IPS-11a (cell line): ENCODE measurements around the gene SLC25A41.
"Not testable (repeated sequence)": the region's sequence is repeated elsewhere in the genome, so short reads cannot be mapped to it uniquely, and the experiment has no call there.

Experiments
- H3K4me3 ChIP-seq: one replicate; pipeline ENCODE4 v1.5.1; 2013; ENCODE audit warnings: low read depth, low read length, control low read depth

Gene SLC25A41

GRCh38 chr19:6412447-6413091, 21.0 kb downstream of the SLC25A41 start:
- no peak overlapping the region for H3K4me3 ChIP-seq

GRCh38 chr19:6412061-6412446, 21.5 kb downstream of the SLC25A41 start:
- H3K4me3 ChIP-seq: no peak overlapping the region

GRCh38 chr19:6409346-6409745, 24.2 kb downstream of the SLC25A41 start:
- no peak overlapping the region for H3K4me3 ChIP-seq

- no peak overlapping the region for H3K4me3 ChIP-seq
Observed at GRCh38 chr19:6406401-6406800, 27.2 kb downstream of the SLC25A41 start.

- H3K4me3 ChIP-seq: no peak overlapping the region
Observed at GRCh38 chr19:6402837-6403608, 30.5 kb downstream of the SLC25A41 start.

GRCh38 chr19:6402058-6402457, 31.5 kb downstream of the SLC25A41 start:
- no peak overlapping the region for H3K4me3 ChIP-seq

GRCh38 chr19:6400062-6400944, 33.3 kb downstream of the SLC25A41 start:
- not testable (repeated sequence) for H3K4me3 ChIP-seq

- no peak overlapping the region for H3K4me3 ChIP-seq
Observed at GRCh38 chr19:6396305-6396704, 37.3 kb downstream of the SLC25A41 start.

- no peak overlapping the region for H3K4me3 ChIP-seq
Observed at GRCh38 chr19:6394831-6395230, 38.7 kb downstream of the SLC25A41 start.

GRCh38 chr19:6393983-6394412, 39.6 kb downstream of the SLC25A41 start:
- peak overlapping the region; percentile 94 for H3K4me3 ChIP-seq

- peak within 1 kb of the TSS; percentile 94 for H3K4me3 ChIP-seq
Observed at GRCh38 chr19:6393074-6393982, 40.2 kb downstream of the SLC25A41 start, which contains the start of gene GTF2F1. TSS of gene GTF2F1 (minus strand) at chr19:6393164. CDS start at chr19:6392995, 169 bp downstream.

- peak overlapping the region; percentile 94 for H3K4me3 ChIP-seq
Observed at GRCh38 chr19:6392221-6393073, 41.1 kb downstream of the SLC25A41 start.

- H3K4me3 ChIP-seq: no peak overlapping the region
Observed at GRCh38 chr19:6387372-6387771, 46.2 kb downstream of the SLC25A41 start.

GRCh38 chr19:6384381-6384780, 49.2 kb downstream of the SLC25A41 start:
- no peak overlapping the region for H3K4me3 ChIP-seq

- no peak overlapping the region for H3K4me3 ChIP-seq
Observed at GRCh38 chr19:6383188-6383587, 50.4 kb downstream of the SLC25A41 start.

GRCh38 chr19:6381030-6381750, 52.4 kb downstream of the SLC25A41 start:
- no peak overlapping the region for H3K4me3 ChIP-seq

GRCh38 chr19:6379744-6380143, 53.8 kb downstream of the SLC25A41 start:
- H3K4me3 ChIP-seq: no peak overlapping the region

- H3K4me3 ChIP-seq: no peak overlapping the region
Observed at GRCh38 chr19:6378486-6378885, 55.1 kb downstream of the SLC25A41 start.

GRCh38 chr19:6378041-6378440, 55.5 kb downstream of the SLC25A41 start:
- H3K4me3 ChIP-seq: no peak overlapping the region
